GM19328 (cell line): ENCODE results near the gene PCYT2.
A peak's percentile ranks its signal among the peaks of the same experiment; 100 is the strongest.

Experiments used
- ATAC-seq: cut with Tn5 transposase; IDR thresholded peaks from one replicate; pipeline ENCODE4 v1.9.1; 2021; ENCODE audit warnings: mild to moderate bottlenecking, moderate library complexity; ENCODE audit not compliant: unreplicated experiment

The PCYT2 gene

DNA sequence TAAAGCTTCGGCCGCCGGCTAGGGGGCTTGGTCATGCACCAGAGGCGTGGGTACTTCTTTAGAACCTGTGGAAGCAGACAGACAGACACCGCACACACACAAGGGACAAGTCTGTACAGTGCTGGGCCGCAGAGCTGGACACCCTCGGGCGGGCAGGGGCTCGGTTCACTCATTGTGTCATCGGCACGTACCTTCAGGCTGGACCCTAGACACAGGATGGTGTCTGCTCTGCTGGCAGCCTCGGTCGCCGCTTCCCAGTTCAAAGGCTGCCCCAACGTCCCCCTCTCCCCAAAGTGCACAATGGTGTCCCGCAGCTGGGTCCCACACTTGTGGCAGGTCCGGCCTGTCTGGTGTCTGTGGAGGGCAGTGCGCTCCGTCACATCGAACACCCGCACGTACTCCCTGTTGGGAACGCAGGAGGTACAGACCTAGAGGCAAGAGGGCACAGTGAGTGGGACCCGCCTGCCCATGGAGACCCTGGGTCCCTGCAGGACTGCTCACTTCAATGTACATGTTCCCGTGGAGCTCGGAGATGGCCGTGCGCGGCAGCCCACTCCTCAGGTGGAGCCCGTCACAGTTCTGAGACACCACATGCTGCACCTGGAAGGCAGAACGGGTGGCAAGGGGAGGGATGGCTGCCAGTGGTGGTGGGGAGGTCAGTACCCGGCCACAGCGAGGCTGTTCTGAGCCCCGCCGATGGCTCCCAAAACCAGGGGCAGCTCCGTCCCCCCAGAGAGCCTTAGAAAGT lies 3.1 kb upstream of the PCYT2 start:
- no peak for ATAC-seq

DNA sequence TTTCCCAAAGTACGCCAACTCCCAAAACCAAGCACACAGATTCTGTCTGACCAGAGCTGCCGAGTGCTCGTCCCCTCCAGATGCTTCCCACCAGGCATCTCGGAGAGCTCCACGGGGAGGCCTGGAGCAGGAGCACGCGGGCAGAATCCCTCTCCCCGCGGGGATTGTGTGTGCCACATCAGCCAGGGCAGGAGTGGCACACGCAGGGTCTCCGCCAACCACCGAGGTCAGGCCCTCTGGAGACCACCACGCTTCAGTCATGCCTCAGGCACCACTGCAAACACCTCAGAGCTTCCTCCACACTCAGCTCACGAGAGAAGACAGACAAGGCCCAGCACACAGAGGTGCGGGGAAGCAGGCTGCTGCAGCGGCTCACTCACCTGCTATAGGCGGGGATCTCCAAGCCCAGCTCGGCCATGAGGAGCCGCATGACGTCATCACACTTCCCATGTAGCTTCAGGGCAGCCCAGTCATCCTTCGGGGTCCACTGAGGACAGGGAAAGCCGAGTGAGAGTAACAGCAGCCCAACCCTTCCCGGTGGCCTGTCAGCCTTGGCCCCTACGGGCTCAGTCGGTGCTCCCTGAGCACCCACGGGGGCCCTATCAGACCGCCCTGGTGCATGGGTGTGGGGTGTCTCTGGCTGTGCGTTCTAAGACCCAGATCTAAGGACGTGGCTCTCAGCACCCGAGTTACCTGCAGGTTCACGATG lies 2.3 kb upstream of the PCYT2 start:
- ATAC-seq: no peak

DNA sequence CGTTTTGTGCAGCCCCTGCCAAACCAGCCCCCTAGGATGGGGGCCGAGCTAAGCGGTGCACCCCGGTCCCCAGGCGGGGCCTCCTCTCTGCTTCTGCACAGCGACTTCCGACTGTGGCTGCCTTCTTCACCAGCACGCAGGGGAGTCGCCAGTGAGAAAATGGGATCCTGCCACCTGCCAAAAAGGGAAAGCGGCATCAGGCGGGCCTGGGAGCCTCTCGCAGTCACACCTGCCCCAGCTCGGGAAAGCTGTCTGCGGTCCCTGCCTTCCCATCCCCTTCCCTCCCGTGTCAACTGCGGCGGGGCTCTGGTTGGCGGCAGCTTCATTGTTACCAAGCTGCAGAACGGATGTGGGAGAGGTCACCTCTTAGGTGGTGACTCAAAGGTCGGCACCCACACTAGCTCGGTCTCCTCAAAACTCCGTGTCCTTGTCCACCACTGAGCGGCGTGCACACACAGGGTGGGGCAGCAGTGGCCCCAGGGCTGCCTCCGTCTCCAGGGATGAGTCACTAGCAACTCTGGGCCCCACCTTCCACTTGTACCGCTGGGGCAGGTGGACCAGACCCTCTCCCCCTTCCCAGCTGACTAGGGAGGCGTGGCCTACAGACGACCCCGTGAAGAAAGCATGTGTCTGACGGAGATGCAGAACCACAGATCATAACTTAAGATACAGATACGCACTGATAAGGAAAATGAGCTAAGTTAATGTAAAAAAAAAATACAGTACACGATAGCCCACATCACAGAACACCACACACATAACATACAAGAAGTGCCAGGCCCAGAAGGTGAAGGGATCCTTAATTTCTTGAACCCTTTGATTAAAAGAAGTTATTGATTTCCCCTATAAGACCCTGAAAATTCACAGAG lies 1.5 kb upstream of the PCYT2 start:
- ATAC-seq: no peak

DNA sequence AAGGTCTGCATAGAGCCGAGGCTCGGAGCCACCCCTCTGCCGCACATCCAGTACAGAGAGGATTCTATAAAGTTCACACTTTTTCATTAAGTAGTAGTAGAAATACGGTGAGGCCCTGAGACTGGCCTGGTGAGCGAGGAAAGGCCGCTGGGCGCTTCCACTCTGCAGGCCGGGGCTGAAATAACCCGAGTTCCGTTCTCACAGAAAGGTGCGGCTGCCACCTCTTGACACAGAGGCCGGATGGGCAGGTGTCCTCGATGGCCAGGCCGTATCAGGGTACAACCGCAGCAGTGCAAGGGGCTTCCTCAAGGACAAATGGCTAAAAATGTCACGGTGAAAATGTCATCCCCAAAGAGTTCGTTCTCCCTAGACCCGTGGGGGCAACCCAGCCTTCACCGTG lies 770 bp upstream of the PCYT2 start:
- ATAC-seq: no peak

DNA sequence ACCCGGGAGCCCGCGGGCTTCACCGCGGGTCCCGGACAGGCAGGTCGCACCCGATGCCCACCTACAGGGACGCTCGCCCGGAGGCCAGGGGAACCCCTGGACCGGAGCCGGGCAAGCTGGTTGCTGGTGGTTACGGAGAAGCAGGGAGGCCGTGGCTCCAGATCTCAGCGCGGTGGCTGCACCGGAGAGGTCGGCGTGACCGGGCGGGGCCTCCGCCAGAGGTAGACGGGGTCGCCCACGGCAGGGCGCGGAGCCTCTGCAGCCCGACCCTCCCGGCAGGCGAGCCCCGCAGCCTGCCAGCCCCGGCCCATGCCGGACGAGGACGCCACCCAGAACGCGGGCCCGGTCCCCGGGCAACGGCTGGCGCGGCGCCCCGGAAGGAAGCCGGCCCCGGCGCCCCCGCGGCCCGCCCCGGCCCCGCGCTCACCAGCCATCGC lies 341 bp downstream of the PCYT2 start:
- peak; percentile 27 for ATAC-seq

DNA sequence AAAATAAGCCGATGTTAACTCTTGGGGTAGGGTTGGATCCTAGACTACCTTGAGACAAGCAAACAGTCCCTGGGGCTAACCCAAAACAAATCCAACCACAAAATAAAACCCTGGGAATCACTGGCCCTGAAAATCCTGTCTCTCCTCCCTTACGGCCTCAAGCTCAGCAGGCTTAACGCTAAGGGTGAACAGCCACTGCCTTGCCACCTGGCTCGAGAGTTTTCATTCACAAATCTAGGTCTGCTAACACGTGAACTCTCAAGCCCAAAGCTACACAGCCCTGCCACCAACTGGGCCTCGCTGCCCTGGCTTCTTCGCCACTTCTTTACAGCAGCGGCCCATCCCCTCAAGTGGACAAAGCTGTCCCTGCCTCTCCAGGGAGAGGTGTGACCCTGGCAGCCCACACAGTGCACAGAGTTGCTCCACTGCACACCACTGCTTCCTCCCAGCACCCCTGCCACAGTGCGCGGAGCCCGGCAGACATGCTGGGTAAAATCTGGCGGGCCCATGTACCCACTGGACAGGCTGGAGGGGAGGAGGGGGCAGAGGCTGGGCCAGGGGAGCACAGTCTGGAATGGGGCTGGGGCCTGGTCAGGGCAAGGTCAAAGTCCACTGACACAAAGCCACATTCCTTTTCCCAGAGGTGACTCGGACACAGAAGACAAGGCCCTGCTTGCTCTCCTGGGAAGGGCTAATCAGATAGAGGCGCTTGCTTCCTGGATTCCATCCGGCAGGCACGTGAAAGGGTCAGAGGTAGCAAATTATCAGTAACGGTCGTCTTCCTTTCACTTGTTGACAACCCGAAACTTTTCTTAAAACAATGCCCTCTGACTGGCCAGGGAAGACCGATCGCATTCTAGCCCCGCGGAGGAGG lies 996 bp downstream of the PCYT2 start:
- ATAC-seq: no peak

DNA sequence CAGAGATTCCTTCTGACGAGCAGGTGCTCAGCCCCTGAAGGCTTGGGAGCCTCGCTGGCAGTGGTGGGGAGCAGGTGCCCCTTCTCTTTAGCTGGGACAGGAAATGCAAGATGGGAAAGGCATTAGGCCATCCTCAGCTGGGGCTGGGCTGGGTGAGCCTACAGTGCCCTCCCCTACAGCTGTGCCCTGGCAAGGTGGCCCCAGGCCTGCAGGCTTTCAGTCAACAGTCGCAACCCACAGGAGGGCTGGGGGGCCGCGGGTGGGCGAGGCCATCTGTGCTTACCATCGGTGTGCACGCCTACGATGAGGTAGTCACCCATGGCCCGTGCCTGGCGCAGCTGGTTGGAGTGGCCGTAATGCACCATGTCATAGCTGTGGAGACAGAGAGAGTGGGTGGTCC lies 2.0 kb downstream of the PCYT2 start:
- ATAC-seq: no peak

DNA sequence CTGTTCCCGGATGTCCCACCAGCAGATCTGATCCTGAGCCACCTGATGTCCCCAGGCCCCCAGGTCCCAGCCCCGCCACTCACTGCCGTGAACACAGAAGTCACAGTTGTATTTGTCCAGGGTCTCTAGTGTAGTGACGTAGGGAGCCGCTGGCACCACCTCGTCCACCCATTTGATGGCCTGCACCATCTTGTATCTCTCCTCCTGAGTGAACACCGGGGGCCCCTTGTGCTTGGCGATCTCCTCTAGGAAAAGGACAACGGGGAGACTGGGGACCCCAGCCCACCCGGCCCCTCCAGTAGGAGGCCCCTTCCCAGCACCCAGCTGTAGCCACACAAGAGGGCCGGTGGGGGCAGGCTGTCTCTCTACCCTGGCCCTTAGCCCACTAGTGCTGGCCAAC lies 2.4 kb downstream of the PCYT2 start:
- no peak for ATAC-seq

DNA sequence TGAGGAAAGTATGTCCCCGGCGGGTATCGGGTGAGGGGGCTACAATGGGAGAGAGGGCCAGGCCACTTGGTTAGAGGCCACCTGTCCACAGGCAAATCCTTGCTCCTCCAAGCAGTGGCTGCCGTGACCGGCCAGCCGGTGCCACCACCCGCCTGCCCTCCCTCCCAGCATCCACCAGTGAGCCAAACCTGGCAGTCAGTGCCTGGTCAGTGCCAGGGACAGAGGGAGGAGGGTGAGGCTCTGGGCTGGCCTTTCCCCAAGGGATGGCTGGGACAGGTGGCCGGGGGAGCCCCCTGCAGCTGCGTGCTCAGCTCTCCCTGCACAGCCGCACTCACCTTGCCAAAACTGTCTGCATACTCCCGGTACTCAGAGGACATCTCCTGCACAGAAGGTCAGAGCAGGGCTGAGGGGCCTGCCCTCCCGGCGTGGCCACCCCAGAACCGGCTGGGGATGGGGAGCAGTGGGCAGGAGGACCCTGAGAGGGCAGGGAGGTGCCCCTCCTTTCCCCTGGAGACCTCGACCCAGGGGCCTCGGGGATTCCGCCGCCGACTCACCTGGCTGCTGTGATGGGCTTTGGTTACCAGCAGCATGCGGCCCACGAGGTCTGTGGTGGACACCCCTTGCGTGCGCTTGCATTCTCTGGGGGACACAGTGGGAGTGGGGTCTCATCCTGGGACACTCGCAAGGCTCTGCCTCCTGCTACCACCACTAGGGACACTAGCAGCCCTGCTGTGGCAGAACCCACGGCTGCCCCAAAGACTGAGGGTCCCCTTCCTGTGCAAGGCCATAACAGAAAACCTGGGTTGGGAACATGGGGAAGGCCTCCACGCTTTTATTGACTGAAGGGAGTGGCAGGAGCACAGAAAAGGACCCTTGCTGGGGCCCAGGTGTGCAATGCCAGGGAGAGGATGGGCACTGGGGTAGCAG lies 3.7 kb downstream of the PCYT2 start:
- ATAC-seq: no peak

DNA sequence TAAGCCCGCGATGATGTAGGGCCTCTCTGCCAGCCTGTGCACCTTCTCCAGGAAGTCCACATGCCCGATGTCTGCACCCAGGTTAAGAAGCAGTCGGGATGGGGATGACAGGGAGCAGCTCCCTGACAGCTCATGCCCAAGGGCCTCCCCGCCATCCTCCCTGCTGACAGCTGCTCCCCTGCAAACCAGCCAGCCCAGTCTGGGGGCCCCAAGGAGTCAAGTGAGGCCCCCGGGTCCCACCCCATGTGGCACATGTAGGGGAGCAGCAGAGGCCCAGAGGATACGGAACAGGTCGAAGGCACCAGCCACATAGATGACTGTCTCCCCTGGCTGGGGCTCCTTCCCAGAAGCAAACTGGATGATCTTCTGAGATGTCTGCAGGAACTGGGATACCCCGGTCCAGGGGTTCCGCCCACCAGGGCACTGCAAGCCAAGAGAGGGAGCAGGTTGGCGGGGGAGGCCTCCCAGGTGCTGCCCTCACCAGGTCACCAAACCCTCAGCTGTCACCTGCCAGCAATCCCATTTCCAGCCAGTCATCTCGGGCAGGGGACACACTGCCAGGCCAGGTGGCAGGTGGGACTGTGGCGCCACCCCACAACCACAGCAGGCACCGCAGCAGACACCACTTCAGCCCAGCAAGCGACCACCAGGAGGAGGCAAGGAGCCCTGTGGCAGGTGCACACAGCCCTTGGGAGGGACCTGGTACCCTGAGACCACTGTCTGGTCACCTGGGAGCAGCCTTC lies 4.6 kb downstream of the PCYT2 start:
- ATAC-seq: no peak

DNA sequence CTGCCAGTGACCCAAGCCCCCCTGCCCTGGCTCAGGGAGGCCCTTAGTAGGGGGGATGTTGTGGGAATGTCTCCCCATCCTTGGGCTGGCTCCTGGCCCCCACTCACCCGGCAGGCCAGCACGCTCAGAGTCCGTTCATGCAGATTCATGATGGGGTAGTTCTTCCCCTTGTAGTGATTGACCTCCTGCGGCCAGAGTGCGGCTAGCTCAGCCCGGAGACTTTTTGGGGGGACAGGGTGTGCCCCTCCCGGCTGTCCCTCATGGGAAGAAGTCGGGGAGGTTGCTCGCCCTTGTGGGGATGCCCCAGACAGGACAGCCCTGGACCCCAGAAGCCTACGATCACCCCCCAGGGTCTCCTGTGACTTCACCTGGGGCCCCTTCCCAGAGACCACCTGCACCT lies 5.2 kb downstream of the PCYT2 start:
- ATAC-seq: no peak

DNA sequence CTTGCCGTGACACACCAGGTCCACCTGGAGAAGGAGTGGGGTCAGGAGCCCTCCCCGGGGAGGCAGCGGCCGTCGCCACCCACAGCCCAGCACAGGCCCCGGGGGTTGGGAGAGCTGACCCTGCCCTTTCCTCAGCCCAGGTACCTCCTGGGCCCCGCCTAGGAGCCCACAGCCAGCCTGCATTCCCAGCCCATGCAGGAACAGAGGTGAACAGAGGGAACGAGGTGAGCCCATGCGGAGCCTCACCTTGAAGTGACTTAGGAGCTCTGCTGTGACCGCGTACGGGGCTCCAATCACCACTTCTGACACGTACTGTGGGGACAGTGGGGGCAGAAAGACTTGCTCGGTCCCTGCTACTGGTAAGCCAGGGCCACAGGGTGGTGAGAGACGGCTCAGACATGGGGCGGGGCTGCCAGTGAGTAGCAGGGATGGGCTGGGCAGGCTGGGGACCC lies 5.7 kb downstream of the PCYT2 start:
- no peak for ATAC-seq

DNA sequence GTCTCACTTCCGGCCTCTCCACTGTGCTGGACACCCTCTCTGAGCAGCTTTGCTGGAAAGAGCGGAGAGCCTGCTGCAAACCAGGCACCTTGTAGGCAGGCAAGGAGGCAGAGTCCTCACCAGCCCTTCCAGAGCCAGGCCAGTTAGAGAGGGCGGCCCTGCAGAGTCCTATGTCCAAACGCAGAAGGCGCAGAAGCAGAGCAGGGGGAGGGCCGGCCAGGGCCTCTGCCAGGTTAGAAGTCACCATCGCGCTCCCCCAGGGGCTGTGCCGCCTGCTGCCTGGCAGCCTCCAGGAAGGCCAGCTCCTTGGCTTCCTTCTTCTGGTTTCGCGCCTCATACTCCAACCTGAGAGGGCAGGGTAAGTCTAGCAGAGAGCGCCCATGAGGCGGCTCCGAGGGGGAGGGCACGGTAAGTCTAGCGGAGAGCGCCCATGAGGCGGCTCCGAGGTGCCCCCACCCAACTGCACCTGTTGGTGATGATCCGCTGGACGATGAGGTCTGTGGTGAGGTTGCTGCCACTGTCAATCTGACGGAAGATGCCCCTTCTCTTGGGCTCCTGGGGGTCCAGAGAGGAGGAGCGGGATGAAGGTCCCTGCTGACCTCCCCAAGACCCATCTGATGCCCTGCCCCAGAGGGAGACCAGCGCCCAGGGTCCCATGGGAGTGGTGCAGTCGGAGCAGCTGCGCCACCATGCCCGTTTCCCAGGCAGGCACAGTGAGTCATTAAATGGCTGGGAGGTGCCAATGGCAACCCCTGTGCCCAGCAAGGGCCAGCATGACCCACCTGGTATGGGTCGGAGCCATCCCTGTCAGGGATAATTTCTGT lies 6.4 kb downstream of the PCYT2 start:
- no peak for ATAC-seq

DNA sequence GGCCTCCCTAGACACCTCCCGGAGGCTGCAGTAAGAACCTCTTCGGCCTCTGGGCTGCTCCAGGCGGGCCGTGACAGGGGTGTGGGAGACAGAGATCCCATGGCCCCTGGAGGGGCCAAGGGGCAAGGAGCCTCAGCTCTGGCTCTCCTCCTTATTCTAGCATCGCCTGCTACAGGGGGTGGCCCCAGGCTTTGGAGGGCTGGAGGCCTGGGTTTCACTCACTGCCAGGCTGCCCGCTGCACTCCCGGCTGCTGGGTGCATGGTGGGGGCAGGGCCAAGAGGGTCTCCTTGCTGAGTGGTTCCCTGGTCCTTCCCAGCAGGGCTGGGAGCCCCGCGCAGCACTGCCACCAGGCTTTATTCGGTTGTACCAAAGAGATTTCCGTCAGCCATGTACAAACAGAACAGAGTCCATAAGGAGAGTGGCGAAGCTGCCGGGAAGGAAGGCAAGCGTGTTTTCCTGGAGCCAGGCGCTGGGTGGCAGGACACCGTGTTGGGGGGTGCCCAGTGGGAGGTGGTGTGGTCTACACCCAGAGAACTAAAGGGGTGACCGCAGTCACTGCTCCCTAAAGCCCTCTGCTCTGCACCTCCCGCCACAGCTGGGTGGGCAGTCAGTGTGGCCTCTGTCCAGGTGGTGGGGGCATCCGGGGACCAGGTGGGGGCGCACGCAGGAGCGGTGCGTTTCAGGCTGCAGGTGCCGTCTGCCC lies 7.2 kb downstream of the PCYT2 start:
- no peak for ATAC-seq

DNA sequence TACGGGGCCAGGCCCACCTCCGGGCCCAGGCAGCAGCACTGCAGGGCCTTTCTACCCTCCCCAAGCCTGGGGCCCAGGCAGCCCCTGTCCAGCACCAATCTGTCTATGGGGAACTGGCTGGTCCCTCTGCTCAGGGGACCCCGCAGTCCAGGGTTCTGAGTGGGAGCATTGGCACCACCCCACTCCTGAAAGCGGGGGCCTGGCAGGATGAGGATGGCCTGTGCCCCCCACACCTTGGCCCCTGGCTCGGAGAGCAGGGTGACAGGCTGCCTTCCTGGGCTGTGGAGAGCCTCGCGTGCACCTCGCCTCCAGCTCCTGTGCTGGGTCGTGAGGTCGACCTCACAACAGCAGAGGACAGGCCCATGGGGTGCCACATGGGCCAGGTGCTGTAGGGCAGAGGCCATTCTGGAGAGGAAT lies 7.8 kb downstream of the PCYT2 start:
- no peak for ATAC-seq

DNA sequence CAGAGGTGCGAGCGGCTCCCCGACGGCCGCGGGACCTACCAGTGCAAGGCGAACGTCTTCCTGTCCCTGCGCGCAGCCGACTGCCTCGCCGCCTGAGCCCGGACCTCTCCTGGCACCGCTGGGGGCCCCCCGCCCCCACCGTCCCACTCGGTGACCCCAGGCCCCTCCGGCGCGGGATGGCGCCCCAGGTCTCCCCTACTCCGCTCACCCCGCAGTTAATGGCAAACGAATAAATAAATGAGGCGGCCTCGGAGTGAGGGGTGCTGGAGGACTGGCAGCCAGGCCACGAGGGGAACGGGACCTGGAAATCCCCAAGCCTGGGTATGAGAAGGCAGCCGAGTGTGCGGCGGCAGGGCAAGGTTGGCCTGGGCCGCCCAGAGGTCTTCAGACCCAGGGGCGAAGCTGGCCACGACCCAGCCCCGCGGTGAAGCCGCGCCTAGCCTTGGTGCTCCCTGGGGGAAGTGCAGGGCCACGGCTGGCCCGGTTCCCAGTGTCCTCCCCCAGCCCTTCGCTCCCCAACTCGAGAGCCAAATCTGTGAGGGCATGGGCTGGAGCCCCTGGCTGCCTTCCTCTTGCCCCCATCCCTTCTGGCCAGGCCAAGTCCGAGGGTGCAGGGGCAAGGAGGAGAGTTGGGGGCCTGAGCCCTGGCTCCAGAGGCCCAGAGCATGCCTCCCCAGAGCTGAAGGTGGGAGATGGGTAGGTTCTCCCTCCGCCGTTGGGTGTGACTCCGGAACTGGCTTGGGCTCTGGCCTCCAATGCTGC lies 8.4 kb downstream of the PCYT2 start:
- no peak for ATAC-seq
